ENCODE measurements around the gene WFIKKN2. TPM values are rescaled to one million over a fixed set of nuclear protein-coding genes. Genes with fewer than 3 reads are reported as not detected.

WFIKKN2 gene
- total and polyA plus RNA-seq, 2 of the 13 experiments (the other 11 are each of a cell fraction or from before 2014, with no cell fraction given), result not detected

GRCh38 chr17:50806141-50806643 lies 29.2 kb upstream of the WFIKKN2 start (continued):
- peak; percentile 98 for TF ChIP-seq ZBTB34 (CRISPR knock-in tag; IDR thresholded peaks at IDR 0.05)
- TF ChIP-seq SAFB2 (CRISPR knock-in tag; IDR thresholded peaks at IDR 0.05; ENCODE audit: borderline replicate concordance, low read depth), result no peak
- TF ChIP-seq ZNF12 (CRISPR knock-in tag; IDR thresholded peaks at IDR 0.05), result 0 out of 2 replicates have a peak, but pooled peaks have one; percentile 38
- TF ChIP-seq ZNF644 (CRISPR knock-in tag; IDR thresholded peaks at IDR 0.05; ENCODE audit: low read depth), result peak; percentile 77; the same call in 1 of the 2 replicates
- TF ChIP-seq TEAD2 (CRISPR knock-in tag; IDR thresholded peaks at IDR 0.05), result no peak
- TF ChIP-seq ZBTB42 (CRISPR knock-in tag; IDR thresholded peaks at IDR 0.05), result no peak
- TF ChIP-seq ZNF891 (CRISPR knock-in tag; IDR thresholded peaks at IDR 0.05), result peak; percentile 79; the same call in 1 of the 2 replicates
- no peak for TF ChIP-seq TBX2 (CRISPR knock-in tag; IDR thresholded peaks at IDR 0.05; ENCODE audit: borderline replicate concordance)
- TF ChIP-seq ARNT (IDR thresholded peaks at IDR 0.05), result no peak
- no peak for TF ChIP-seq HMGA1 (CRISPR knock-in tag; conservative IDR thresholded peaks at IDR 0.05)
- peak; percentile 54 for TF ChIP-seq ARID5B (CRISPR knock-in tag; IDR thresholded peaks at IDR 0.05)
- no peak for TF ChIP-seq FOXM1 (CRISPR knock-in tag; IDR thresholded peaks at IDR 0.05)
- no peak for TF ChIP-seq ZNF572 (CRISPR knock-in tag; IDR thresholded peaks at IDR 0.05)
- peak; percentile 63; the same call in 1 of the 2 replicates for TF ChIP-seq PITX1 (CRISPR knock-in tag; IDR thresholded peaks at IDR 0.05)
- TF ChIP-seq KLF13 (CRISPR knock-in tag; IDR thresholded peaks at IDR 0.05), result 0 out of 2 replicates have a peak, but pooled peaks have one; percentile 45
- no peak; the same call in 1 of the 2 replicates for TF ChIP-seq HOXA3 (CRISPR knock-in tag; IDR thresholded peaks at IDR 0.05)
- TF ChIP-seq ZNF839 (CRISPR knock-in tag; IDR thresholded peaks at IDR 0.05; ENCODE audit: borderline replicate concordance), result no peak
- TF ChIP-seq DDIT3 (CRISPR knock-in tag; IDR thresholded peaks at IDR 0.05), result no peak
- no peak for TF ChIP-seq RBFOX2 (IDR thresholded peaks at IDR 0.05; ENCODE audit: low read depth, low read length)
- no peak for TF ChIP-seq AFF4 (CRISPR knock-in tag; IDR thresholded peaks at IDR 0.05)
- TF ChIP-seq ZC3H13 (CRISPR knock-in tag; IDR thresholded peaks at IDR 0.05), result no peak
